ENCODE results near the gene NPHP4.

DNA sequence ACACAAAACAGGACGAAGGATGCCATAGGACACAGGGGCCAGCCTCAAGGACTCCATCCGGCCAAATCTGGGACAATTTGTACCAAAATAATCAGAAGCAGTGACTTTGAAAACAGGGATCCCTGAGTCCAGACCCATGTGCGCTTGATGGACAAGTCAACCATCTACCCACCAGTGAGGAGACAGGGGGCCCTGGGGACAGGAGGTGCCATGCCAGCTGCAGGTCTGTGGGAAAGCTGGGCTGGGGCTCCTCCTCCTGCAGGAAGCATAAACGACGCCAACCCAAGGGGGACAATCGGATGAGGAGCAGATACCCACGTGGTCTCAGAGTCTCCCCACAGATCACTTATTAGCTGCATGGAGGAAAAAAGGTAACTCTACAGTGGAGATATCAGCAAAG is 50.6 kb downstream of the NPHP4 start:
- TF ChIP-seq, protein P1, sequence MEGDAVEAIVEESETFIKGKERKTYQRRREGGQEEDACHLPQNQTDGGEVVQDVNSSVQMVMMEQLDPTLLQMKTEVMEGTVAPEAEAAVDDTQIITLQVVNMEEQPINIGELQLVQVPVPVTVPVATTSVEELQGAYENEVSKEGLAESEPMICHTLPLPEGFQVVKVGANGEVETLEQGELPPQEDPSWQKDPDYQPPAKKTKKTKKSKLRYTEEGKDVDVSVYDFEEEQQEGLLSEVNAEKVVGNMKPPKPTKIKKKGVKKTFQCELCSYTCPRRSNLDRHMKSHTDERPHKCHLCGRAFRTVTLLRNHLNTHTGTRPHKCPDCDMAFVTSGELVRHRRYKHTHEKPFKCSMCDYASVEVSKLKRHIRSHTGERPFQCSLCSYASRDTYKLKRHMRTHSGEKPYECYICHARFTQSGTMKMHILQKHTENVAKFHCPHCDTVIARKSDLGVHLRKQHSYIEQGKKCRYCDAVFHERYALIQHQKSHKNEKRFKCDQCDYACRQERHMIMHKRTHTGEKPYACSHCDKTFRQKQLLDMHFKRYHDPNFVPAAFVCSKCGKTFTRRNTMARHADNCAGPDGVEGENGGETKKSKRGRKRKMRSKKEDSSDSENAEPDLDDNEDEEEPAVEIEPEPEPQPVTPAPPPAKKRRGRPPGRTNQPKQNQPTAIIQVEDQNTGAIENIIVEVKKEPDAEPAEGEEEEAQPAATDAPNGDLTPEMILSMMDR (IDR thresholded peaks at IDR 0.05): no peak
- no peak for TF ChIP-seq POLR2AphosphoS5 (IDR thresholded peaks at IDR 0.05)
- no peak for TF ChIP-seq POLR2A (IDR thresholded peaks at IDR 0.05)
